HFF-Myc (cell line): ENCODE data around the gene OR10T2.

Experiments
- DNase-seq: peaks from one replicate; pipeline ENCODE4 v3.0.0-alpha.2; 2011; ENCODE audit warnings: low read depth; ENCODE audit errors: extremely low read depth
- H3K4me3 ChIP-seq: replicated peaks from 2 replicates; pipeline ENCODE4 v1.5.1; 2011; ENCODE audit warnings: low read depth, mild to moderate bottlenecking, control low read depth, low read length
- TF ChIP-seq, protein P1 (sequence below): IDR thresholded peaks from 2 replicates; pipeline ENCODE4 v1.5.1; 2012; ENCODE audit warnings: mild to moderate bottlenecking, low read depth, low read length, control low read depth; ENCODE audit errors: missing control alignments

The OR10T2 gene

DNA sequence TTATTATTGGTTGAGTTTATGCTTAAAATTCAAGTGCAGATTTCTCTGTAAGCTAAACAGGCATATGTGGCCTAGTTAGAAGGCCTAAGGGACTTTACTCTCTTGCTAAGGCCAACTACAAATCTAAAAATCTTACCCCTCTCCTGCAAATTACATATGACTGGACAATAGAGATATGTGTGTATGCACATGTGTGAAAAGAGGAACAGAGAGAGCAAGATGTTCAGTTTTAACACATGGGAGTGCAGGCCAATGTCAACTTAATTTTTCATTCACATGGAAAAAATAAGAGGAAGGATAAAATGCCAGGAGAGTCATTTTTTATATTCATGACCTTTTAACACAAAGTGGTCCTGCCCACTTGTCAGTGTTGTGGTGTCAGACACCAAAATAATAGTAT is 18.3 kb upstream of the OR10T2 start:
- no peak overlapping the region for H3K4me3 ChIP-seq
- no peak for DNase-seq
- TF ChIP-seq, protein P1, sequence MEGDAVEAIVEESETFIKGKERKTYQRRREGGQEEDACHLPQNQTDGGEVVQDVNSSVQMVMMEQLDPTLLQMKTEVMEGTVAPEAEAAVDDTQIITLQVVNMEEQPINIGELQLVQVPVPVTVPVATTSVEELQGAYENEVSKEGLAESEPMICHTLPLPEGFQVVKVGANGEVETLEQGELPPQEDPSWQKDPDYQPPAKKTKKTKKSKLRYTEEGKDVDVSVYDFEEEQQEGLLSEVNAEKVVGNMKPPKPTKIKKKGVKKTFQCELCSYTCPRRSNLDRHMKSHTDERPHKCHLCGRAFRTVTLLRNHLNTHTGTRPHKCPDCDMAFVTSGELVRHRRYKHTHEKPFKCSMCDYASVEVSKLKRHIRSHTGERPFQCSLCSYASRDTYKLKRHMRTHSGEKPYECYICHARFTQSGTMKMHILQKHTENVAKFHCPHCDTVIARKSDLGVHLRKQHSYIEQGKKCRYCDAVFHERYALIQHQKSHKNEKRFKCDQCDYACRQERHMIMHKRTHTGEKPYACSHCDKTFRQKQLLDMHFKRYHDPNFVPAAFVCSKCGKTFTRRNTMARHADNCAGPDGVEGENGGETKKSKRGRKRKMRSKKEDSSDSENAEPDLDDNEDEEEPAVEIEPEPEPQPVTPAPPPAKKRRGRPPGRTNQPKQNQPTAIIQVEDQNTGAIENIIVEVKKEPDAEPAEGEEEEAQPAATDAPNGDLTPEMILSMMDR = no peak

- no peak overlapping the region for H3K4me3 ChIP-seq
- TF ChIP-seq, protein P1 = no peak
- DNase-seq = no peak
Measured at GRCh38 chr1:158414651-158415345, 15.5 kb upstream of the OR10T2 start.

DNA sequence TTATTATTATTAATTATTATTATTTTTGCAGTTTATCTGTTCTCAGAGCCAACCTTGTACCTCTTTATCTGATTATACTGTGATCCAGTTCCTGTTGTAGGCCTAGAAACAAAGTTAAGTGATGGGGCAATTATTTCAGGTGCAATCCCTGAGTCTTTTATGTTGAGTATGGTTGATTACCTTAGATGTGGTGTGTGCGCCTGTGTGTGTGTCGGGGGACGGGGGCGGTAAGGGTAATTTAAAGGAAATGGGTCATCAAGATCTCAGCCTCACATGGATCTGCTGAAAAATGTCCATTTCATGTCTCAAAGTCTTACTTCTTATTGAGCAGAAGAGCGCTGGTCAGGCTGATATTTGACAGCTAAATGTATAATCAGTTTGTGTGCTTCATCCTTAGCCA is 7.8 kb upstream of the OR10T2 start:
- no peak overlapping the region for H3K4me3 ChIP-seq
- DNase-seq = no peak
- TF ChIP-seq, protein P1 = no peak

DNA sequence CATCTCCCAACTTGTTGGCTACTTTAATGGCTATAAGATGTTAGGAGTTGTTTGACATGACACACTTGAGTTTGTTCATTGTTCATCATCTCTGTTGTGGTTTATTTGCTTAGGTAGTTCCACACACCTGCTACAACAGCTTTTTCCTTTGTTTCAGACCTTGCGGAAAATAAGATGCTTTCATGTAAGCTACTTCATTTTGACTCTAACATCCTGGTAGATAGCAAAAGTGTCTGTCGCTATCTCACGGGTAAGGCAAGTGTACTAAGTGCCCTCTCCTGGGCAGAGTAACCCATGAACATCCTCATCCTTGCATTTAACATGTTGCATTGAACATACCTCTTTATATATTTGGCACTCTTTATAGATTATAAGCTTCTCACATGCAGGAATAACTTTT is 1.6 kb upstream of the OR10T2 start:
- no peak for DNase-seq
- H3K4me3 ChIP-seq = no peak overlapping the region
- TF ChIP-seq, protein P1 = no peak

- TF ChIP-seq, protein P1 = no peak
- H3K4me3 ChIP-seq = no peak overlapping the region
- DNase-seq = no peak
Measured at GRCh38 chr1:158396646-158397045, 2.6 kb downstream of the OR10T2 start.

DNA sequence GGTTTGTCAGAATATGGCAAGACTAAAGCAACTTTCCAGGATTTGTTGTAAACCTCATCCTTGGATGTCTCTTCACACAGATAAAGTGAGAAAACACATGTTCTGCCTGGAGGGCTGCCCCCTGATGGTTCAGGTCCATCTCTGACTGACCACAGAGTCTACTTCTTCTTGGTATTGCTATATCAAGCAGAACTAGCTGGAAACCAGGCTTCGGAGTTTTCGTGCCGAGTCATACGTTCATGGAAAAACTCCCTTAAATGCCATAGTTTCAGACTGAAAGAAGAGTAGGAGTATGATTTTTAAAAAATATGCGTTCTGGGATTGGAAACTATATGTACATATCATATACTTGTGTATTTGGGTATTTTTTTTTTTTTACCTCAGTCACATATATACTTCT is 5.8 kb downstream of the OR10T2 start:
- DNase-seq = no peak
- H3K4me3 ChIP-seq = no peak overlapping the region
- TF ChIP-seq, protein P1 = no peak

- TF ChIP-seq, protein P1 = no peak
- H3K4me3 ChIP-seq = no peak overlapping the region
- no peak for DNase-seq
Measured at GRCh38 chr1:158391099-158391498, 8.2 kb downstream of the OR10T2 start.
